ENCODE results near the gene CBL.
"Not testable (repeated sequence)": the region's sequence is repeated elsewhere in the genome, so short reads cannot be mapped to it uniquely, and the experiment has no call there.

CBL gene

GRCh38 chr11:119218141-119218878, 12.2 kb downstream of the CBL start:
- no peak for FAIRE-seq

GRCh38 chr11:119222308-119222707, 16.2 kb downstream of the CBL start:
- peak; percentile 69 for FAIRE-seq

GRCh38 chr11:119222891-119223290, 16.8 kb downstream of the CBL start:
- no peak for FAIRE-seq

GRCh38 chr11:119223856-119224255, 17.7 kb downstream of the CBL start:
- no peak for FAIRE-seq

GRCh38 chr11:119228535-119229287, 22.6 kb downstream of the CBL start:
- not testable (repeated sequence) for FAIRE-seq

GRCh38 chr11:119229288-119229672, 23.1 kb downstream of the CBL start:
- no peak for FAIRE-seq

GRCh38 chr11:119229741-119230140, 23.6 kb downstream of the CBL start:
- FAIRE-seq = no peak

- FAIRE-seq = no peak
Observed at GRCh38 chr11:119236490-119236889, 30.4 kb downstream of the CBL start.

GRCh38 chr11:119236891-119237290, 30.8 kb downstream of the CBL start:
- FAIRE-seq = no peak

GRCh38 chr11:119237515-119237914, 31.4 kb downstream of the CBL start:
- no peak for FAIRE-seq

- FAIRE-seq = no peak
Observed at GRCh38 chr11:119248750-119249670, 42.9 kb downstream of the CBL start.

- FAIRE-seq = no peak
Observed at GRCh38 chr11:119249671-119250010, 43.5 kb downstream of the CBL start.

GRCh38 chr11:119251114-119251513, 45.0 kb downstream of the CBL start:
- no peak for FAIRE-seq

- FAIRE-seq = no peak
Observed at GRCh38 chr11:119254239-119254638, 48.1 kb downstream of the CBL start.

GRCh38 chr11:119258180-119258579, 52.0 kb downstream of the CBL start:
- FAIRE-seq = no peak

GRCh38 chr11:119258983-119259382, 52.8 kb downstream of the CBL start:
- no peak for FAIRE-seq

- FAIRE-seq = no peak
Observed at GRCh38 chr11:119262668-119263351, 56.7 kb downstream of the CBL start.

GRCh38 chr11:119263352-119263940, 57.3 kb downstream of the CBL start:
- FAIRE-seq = peak; percentile 24

- no peak for FAIRE-seq
Observed at GRCh38 chr11:119266063-119266462, 59.9 kb downstream of the CBL start.

- no peak for FAIRE-seq
Observed at GRCh38 chr11:119266517-119267255, 60.5 kb downstream of the CBL start.

GRCh38 chr11:119267645-119268044, 61.5 kb downstream of the CBL start:
- FAIRE-seq = no peak

GRCh38 chr11:119273721-119274120, 67.6 kb downstream of the CBL start:
- no peak for FAIRE-seq
